KBM-7 (cell line): ENCODE measurements around the gene SEMA4D.
"Not testable (repeated sequence)": the region's sequence is repeated elsewhere in the genome, so short reads cannot be mapped to it uniquely, and the experiment has no call there.

ENCODE experiments used
- DNase-seq: peaks from one replicate; pipeline ENCODE4 v3.0.0-alpha.2; 2015
- in situ Hi-C: fragments of 300-500 bp; cut with MboI; formaldehyde crosslinking; loops from 2 replicates; pipeline ENCODE4 v1.14.3; 2020; ENCODE audit warnings: low sequenced_read_pairs, low pct_unique_long_range_greater_than_20kb, mixed read lengths

The SEMA4D gene

DNA sequence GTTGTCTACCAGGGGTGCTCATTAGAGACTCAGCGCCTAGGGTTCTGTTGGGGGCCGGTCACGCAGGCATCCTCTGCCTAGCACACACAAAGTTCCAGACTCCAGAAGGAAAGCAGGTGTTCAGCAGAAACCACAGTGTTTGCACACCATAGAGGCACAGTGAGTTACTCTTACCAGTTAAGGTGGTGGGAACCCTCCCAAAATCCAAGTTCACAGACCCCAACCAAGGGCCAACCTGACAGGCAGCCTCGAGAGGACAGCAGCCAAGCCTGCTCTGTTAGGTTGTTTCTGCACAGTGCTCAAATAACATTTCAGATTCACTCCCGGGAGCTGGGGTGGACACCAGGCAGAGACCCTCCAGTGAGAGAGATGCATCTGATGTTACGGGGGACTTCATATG lies 143.4 kb downstream of the SEMA4D start:
- no peak for DNase-seq

DNA sequence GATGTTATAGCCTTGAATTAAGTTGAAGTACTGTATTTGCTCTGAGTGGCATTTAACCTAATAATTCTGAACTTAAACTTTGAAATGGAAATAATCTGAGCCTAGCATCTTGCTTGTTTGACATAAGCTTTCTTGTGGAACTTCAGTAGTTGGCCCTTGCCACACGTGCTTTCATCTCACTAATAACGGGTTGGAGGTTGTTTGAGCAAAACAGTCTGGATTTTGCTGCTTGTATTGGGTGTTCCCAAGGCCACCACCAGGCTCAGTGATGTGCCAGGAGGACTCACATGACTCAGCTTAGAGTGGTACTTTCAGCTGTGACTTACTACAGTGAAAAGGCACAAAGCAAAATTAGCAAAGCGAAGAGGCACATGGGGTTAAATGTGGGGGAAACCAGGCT lies 143.9 kb downstream of the SEMA4D start:
- no peak for DNase-seq
- in situ Hi-C loops = no loop called here

More for the DNA sequence above, 143.4 kb downstream of the SEMA4D start:
- in situ Hi-C loops = no loop called here

DNA sequence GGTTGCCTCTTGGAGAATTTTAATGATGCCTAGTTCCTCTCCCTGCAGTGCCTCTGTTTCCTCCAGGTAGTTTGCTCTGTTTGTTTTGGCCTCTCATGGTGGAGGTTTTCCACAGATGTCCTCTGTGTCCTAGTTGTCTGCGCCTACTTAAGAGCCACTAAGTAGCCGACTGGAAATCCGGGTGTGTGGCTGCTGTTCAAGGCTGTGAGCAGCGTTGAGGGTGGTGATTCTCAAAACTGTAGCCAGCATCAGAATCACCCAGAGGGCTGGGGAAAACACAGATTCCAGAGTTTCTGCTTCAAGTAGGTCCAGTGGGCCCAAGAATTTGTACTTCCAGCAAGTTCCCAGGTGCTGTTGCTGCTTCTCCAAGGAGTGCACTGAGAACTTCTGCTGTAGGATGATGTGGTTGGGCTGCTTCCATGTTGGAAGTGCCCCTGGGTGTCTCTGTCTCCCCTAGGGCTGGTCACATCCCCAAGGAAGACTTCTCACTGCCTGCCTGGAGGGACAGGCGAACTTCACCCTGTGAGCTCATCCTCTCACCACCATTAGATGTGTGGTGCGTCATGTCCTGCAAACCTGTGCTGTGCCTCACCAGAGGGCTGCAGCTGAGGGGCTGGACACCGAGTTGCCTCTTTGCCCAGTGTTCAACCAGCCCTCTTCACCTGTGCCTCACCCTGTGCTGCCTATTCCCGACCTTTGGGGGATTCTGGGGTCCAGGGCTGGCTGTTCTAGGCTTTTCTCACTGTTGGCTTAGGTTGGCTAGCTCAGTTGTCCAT lies 144.9 kb downstream of the SEMA4D start:
- DNase-seq = no peak
- in situ Hi-C loops = no loop called here

DNA sequence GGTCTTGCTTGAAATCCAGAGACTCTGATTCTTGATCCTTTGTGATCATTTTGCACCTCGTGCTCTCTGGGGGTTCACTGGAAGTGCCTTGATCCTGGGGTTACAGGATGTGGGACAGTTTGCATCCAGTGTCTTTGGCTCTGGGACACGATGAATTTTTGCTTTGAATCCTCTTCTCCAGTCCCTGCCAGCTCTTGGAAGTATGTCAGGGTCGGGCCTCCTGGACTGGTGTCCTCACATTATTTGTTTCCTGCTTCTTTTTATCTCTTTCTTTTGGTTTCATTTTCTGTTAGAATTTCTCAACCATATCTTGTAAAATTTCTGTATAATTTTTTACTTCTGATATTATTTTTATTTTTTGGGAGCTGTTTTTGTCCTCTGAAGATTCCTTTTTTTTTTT lies 145.5 kb downstream of the SEMA4D start:
- in situ Hi-C loops = no loop called here
- no peak for DNase-seq

DNA sequence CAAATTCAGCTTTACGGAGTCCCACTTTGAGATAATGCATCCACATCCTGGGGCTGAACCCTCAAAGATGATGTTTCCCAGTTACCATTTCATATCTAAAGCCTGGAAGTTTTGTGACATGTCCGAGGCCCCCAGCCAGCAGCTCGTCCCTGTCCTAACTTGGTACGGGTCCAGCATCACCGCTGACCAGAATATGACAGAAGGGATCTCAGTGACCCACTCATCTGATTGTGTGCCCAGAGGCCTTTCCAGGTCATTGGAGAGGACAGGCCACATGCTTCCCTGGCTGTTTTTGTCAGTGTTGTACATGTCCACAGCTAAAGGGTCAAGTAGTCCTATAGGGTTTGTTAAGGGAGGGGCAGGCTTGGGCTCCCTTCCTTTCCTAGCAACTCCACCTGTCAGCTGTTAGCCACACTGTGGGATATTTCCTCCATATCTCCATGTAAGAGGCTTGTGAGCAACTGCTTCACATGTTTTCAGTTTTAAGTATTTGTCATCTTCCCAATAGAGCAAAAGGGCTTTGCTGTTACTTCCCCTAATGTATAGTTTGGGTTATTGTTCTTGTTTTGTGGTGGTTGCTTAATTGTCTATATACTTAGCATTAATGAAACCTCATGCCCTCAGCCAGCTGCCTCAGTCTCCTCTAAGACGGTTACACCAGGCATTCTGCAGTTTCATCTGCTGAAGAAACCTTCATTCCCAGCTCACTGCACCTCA lies 146.2 kb downstream of the SEMA4D start:
- in situ Hi-C loops = no loop called here
- no peak for DNase-seq

DNA sequence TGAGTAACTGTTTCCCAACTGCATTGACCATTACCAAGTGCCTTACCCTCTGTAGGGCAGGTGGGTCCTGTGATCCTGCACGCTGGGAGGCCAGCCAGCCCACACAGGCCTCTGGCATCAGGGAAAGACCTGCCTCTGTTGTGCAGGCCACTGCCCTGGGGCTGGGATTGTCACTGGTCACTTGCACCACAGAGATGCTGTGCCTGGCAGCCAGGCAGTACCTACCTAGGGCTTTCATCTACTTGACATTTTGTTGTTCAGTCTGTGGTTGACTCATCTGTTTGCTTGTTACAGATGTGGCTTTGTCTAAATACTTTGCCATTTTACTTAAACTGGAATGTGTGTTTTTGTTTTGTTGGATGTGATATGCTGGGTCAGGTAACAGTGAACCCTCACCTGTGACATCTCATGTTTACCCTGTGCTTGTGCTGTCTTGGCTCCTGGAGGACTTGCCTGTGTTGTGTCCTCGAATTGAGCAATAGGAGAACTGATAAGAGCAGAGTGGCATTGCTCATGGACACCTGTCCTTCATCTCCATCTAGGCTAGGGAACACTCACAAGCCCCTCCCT lies 146.8 kb downstream of the SEMA4D start:
- no peak for DNase-seq
- in situ Hi-C loops = no loop called here

DNA sequence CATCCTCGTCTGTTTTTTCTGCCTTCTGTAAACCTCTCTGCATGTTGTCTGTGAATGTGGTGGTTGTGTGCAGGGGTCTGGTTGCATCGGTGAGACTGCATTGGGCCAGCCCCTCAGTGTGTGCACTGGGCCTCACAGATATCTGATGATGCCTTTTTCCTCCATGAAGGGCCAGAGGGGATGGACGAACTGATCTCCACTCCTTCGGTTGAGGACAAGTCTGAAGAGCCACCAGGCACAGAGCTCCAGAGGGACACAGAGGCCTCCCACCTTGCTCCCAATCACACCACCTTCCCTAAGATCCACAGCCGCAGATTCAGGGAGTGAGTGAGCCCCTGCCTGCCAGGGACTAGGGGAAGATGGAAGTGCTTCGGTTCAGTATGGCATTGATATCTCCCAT lies 148.3 kb downstream of the SEMA4D start:
- DNase-seq = no peak
- in situ Hi-C loops = no loop called here

DNA sequence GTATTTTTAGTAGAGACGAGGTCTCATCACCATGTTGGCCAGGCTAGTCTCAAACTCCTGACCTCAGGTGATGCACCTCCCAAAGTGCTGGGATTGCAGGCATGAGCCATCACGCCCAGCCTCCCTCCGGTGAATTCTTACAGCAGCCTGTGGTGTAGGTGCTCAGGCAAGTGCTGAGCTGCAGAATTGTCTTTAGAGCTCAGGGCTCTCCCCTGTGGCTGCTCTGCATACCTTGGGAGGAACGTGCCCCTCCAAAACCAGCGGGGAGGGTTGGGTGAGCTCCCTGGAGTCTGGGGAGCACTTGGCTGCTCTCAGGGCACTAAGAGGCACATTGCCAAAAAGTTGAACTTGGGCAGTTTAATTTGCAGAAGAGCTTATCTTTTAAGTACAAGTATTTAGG lies 150.3 kb downstream of the SEMA4D start:
- DNase-seq = no peak
- in situ Hi-C loops = no loop called here

DNA sequence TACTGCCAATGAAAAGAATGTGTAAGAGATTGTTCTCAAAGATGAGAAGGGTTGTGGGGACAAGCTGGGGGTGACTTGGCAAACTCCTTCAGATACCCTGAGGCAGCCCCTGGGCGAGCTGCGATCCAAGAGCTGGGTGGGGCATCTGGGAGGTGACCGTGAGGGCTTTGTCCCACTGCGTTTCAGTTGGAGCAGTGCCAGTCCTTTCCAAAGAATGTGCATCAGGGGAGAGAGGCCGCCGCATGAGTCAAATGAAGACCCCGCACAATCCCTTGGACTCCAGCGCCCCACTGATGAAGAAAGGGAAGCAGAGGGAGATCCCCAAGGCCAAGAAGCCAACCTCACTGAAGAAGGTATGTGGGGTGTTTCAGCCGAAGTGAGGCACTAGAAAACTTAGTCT lies 151.2 kb downstream of the SEMA4D start:
- no peak for DNase-seq

DNA sequence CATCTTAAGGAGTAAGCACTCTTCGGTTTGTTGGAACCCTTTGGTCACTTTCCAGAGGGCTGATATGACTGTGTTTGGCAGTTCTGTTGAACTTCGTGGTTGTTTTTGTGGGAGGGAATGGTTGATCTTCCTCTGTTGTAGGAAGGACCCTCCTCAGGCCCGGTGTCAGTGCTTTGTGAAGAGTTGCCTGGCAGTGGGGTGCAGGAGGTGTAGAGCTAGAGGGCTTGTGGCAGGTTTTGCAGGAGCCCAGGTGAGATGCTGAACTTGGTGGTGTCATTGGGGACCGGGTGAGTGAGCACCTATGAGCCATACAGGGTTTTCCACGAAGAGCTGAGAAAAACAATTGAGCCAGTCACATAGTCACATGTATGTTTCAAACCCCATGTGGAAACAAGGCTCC lies 152.4 kb downstream of the SEMA4D start:
- no peak for DNase-seq
- in situ Hi-C loops = no loop called here

More for the DNA sequence above, 151.2 kb downstream of the SEMA4D start:
- in situ Hi-C loops = no loop called here

DNA sequence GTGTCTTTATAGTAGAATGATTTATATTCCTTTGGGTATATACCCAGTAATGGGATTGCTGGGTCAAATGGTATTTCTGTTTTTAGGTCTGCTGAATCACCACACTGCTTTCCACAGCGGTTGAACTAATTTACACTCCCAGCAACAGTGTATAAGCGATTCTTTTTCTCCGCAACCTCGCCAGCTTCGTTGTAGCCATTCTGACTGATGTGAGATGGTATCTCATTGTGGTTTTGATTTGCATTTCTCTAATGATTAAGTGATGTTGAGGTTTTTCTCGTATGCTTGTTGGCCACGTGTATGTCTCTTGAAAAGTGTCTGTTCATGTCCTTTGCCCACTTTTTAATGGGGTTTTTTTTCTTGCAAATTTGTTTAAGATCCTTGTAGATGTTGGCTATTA lies 154.1 kb downstream of the SEMA4D start:
- DNase-seq, in situ Hi-C loops: not testable (repeated sequence)

DNA sequence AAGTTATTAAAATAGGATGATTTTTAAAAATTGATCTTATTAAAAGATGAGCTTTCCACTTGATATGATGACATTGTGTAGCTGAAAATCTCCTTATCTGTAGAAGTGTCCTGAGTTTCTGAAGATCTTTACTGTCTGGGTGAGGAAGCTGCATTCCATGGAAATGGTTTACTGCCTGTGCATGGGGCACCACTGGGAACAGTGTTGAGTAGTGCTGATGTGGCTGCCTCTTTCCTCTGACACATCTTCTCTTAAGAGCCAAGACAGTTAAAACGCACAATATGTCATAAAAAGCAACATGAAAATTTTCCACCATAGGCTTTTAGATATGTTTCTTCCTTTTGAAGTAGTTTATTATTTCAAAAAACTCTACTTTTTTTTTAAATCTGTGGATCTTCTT lies 155.0 kb downstream of the SEMA4D start:
- DNase-seq = no peak
- in situ Hi-C loops = no loop called here

DNA sequence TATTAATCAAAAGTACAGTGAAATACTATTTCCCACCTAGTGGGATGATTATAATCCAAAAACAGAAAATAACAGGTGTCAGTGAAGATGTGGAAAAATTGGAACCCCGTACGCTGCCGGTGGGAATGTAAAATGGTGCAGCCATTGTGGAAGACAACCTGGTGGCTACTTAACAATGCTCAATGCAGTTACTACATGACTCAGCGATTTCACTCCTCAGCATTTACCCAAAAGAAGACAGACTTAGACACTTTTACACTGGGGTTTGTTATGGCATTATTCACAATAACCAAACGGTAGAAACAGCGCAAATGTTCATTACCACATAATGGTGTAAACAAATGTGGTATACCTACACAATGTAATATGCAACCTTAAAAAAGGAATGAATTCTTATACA lies 155.7 kb downstream of the SEMA4D start:
- DNase-seq = no peak
- in situ Hi-C loops = no loop called here

DNA sequence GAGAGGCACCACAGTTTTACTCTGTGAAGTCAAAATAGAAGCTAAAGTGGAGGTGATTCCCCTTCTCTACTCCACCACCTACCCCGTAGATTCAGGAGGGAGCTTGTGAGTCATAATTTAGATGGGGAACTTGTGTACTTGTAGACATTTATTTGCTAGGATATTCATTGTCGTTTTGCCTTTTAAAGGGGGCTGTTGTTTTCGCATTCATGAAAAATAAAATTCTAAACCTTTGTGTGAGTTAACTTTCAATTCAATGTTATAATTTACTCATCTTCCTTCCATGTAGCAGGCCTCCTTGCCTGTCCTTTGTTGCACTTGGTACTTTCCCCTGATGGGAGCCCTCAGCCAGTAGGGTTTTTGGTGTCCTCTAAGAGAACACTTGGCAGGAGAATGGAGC lies 157.6 kb downstream of the SEMA4D start:
- no peak for DNase-seq
- in situ Hi-C loops = no loop called here

DNA sequence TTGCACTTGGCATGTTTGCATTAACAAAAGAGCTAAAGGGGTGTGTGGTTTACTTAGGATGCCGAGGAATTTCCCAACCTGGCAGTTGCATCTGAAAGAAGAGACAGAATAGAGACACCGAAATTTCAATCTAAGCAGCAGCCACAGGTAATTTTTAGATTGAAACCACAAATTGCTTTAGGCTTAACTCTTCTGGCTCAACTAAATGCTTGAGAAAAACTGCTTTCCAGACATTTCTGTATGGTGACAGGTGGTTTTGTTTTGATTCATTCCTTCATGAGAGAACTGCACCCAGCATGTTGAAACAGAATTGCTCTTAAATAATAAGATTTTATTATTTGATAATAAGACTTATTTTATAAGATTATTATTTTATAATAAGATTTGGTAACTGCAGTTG lies 158.1 kb downstream of the SEMA4D start:
- DNase-seq = no peak
- in situ Hi-C loops = no loop called here

DNA sequence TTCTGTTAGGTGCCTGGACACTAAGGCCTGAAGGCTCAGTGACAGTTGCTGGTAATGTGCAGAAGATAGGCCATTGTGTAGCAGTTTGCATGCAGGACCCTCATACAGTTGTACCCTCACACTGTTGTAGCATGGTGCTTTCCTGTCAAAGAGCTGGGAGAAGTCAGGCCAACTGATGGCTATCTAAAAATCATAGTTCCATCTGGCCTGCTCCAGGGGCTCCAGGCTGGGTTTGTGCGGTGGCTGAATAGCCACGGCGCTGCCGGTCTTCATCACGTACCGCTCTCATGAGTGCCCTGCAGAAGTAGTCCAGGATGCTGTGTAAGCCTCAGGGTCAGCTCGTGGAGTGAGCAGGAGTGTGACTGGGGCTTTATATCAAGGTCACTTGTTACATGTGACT lies 167.4 kb downstream of the SEMA4D start:
- in situ Hi-C loops = no loop called here
- DNase-seq = no peak

DNA sequence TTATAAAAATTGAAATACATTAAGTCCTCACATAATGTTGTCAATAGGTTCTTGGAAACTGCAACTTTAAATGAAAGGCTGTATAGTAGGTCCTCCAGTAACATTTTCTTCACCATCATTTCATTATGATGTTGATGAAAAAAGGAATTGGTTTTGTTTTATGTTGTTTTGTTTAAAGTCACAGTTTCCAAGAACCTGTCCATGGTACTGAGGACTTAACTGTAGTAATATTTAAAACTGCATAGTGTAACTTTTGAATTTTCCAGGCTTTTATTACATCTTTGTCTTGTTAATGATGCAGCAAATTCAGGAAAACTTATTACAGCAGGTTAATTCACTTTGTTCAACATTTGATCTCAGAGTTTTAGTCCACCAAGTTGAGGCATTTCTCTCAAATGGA lies 168.0 kb downstream of the SEMA4D start:
- no peak for DNase-seq
- in situ Hi-C loops = no loop called here

DNA sequence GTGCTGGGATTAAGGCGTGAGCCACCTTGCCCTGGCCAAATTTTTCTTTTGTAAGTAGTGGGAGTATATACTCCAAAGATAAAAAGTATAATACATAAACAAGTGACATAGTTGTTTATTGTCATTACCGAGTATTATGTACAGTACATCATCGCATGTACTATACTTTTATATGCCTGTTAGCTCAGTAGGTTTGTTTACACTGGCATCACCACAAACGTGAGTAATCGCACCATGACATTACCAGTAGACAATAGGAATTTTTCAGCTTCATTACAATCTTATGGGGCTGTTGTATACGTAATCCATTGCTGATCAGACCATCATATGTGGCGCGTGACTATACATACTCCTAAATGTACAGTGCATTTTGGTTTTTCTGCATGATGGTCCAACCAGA lies 169.8 kb downstream of the SEMA4D start:
- in situ Hi-C loops = no loop called here
- DNase-seq = no peak

DNA sequence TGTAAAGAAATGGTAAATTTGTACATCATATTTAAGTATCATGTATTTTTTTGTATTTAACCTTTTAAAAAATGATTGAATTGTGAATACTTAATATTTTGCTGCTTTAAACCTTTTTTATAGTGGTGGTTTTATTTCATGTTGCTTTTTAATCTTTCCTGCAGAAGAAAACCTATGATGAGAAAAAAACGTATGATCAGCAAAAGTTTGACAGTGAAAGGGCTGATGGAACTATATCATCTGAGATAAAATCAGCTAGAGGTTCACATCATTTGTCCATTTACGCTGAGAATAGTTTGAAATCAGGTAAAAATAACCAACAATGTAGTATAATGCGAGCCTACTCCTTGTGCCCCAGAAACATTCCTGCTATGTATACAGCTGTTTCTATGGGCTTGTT lies 172.2 kb downstream of the SEMA4D start:
- in situ Hi-C loops = no loop called here
- DNase-seq = no peak

DNA sequence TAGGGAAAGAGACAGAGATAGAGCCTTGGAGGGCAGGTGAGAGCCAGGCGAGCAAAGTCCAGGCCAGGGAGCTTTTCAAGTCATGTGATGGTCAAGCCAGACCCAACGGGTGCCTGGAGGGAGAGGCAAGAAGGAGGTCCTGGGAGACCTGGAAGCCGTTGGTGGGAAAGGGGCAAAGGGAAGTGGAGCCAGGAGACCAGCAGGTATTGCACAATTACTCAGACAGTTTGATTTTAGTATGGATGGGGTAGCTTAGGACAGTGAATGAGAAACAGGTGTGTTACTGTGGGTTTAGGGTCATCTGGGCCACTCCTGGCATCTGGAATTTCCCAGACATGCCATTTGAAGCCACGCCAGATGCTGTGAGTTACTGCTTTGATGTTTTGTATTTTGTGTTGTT lies 174.5 kb downstream of the SEMA4D start:
- in situ Hi-C loops = no loop called here
- DNase-seq = no peak
